Measurements from ENCODE around the gene CLCN4.

CLCN4 gene

GRCh38 chrX:10177601-10178000, 20.8 kb downstream of the CLCN4 start:
- peak in 1 of 2 experiments; percentile 35 for DNase-seq
- no peak for TF ChIP-seq POLR2A (IDR thresholded peaks at IDR 0.05; ENCODE audit: low read length)
- TF ChIP-seq GATA1 (IDR thresholded peaks at IDR 0.05; ENCODE audit: low read depth, low read length): no peak

GRCh38 chrX:10178866-10179463, 22.2 kb downstream of the CLCN4 start:
- TF ChIP-seq GATA1 (IDR thresholded peaks at IDR 0.05; ENCODE audit: low read depth, low read length) (peak; percentile 41), POLR2A (IDR thresholded peaks at IDR 0.05; ENCODE audit: low read length) (peak; percentile 54)
- DNase-seq: peak; percentile 89 to 93

GRCh38 chrX:10183760-10184159, 27.0 kb downstream of the CLCN4 start:
- no peak for DNase-seq
- TF ChIP-seq POLR2A (IDR thresholded peaks at IDR 0.05; ENCODE audit: low read length): no peak
- TF ChIP-seq GATA1 (IDR thresholded peaks at IDR 0.05; ENCODE audit: low read depth, low read length): no peak

GRCh38 chrX:10184411-10184810, 27.6 kb downstream of the CLCN4 start:
- no peak for DNase-seq
- TF ChIP-seq GATA1 (IDR thresholded peaks at IDR 0.05; ENCODE audit: low read depth, low read length): no peak
- no peak for TF ChIP-seq POLR2A (IDR thresholded peaks at IDR 0.05; ENCODE audit: low read length)

GRCh38 chrX:10186355-10186754, 29.6 kb downstream of the CLCN4 start:
- no peak for DNase-seq
- TF ChIP-seq GATA1 (IDR thresholded peaks at IDR 0.05; ENCODE audit: low read depth, low read length) (no peak), POLR2A (IDR thresholded peaks at IDR 0.05; ENCODE audit: low read length) (no peak)

GRCh38 chrX:10187421-10187820, 30.6 kb downstream of the CLCN4 start:
- DNase-seq: no peak
- TF ChIP-seq GATA1 (IDR thresholded peaks at IDR 0.05; ENCODE audit: low read depth, low read length) (no peak), POLR2A (IDR thresholded peaks at IDR 0.05; ENCODE audit: low read length) (no peak)

GRCh38 chrX:10189317-10190268, 32.8 kb downstream of the CLCN4 start:
- TF ChIP-seq POLR2A (IDR thresholded peaks at IDR 0.05; ENCODE audit: low read length) (no peak), GATA1 (IDR thresholded peaks at IDR 0.05; ENCODE audit: low read depth, low read length) (no peak)
- peak; percentile 79 to 88 for DNase-seq

GRCh38 chrX:10190367-10190766, 33.6 kb downstream of the CLCN4 start:
- TF ChIP-seq POLR2A (IDR thresholded peaks at IDR 0.05; ENCODE audit: low read length) (no peak), GATA1 (IDR thresholded peaks at IDR 0.05; ENCODE audit: low read depth, low read length) (no peak)
- DNase-seq: peak; percentile 53 to 61

- TF ChIP-seq GATA1 (IDR thresholded peaks at IDR 0.05; ENCODE audit: low read depth, low read length) (no peak), POLR2A (IDR thresholded peaks at IDR 0.05; ENCODE audit: low read length) (no peak)
- DNase-seq: no peak
Observed at GRCh38 chrX:10193587-10193986, 36.8 kb downstream of the CLCN4 start.

GRCh38 chrX:10195425-10195824, 38.6 kb downstream of the CLCN4 start:
- TF ChIP-seq POLR2A (IDR thresholded peaks at IDR 0.05; ENCODE audit: low read length) (no peak), GATA1 (IDR thresholded peaks at IDR 0.05; ENCODE audit: low read depth, low read length) (no peak)
- no peak for DNase-seq

GRCh38 chrX:10195947-10196346, 39.2 kb downstream of the CLCN4 start:
- TF ChIP-seq GATA1 (IDR thresholded peaks at IDR 0.05; ENCODE audit: low read depth, low read length) (no peak), POLR2A (IDR thresholded peaks at IDR 0.05; ENCODE audit: low read length) (no peak)

GRCh38 chrX:10197279-10198210, 40.8 kb downstream of the CLCN4 start:
- no peak for TF ChIP-seq GATA1 (IDR thresholded peaks at IDR 0.05; ENCODE audit: low read depth, low read length)
- TF ChIP-seq POLR2A (IDR thresholded peaks at IDR 0.05; ENCODE audit: low read length): no peak
- DNase-seq: peak; percentile 3 to 34

More at GRCh38 chrX:10195947-10196346, 39.2 kb downstream of the CLCN4 start:
- no peak for DNase-seq

- no peak for TF ChIP-seq POLR2A (IDR thresholded peaks at IDR 0.05; ENCODE audit: low read length)
- TF ChIP-seq GATA1 (IDR thresholded peaks at IDR 0.05; ENCODE audit: low read depth, low read length): no peak
Observed at GRCh38 chrX:10198254-10198653, 41.5 kb downstream of the CLCN4 start.

More at GRCh38 chrX:10198254-10198653, 41.5 kb downstream of the CLCN4 start:
- peak; percentile 2 to 6 for DNase-seq

Data from erythroblast (primary cell).